ENCODE results near the gene OR51S1. TPM values are rescaled to one million over a fixed set of nuclear protein-coding genes. Genes with fewer than 3 reads are reported as not detected.
"Not testable (repeated sequence)": the region's sequence is repeated elsewhere in the genome, so short reads cannot be mapped to it uniquely, and the experiment has no call there.

Gene OR51S1
- not detected for total RNA-seq
- 0 reads per million in 2 donors for total RNA-seq

GRCh38 chr11:4848908-4849532 is at the start of gene OR51S1:
Gene OR51S1 (minus strand): TSS chr11:4849208. CDS start chr11:4849208, 0 bp downstream.
- no peaks in the 10 kb centered on the region for H3K36me3 Mint-ChIP-seq (ENCODE audit: low read depth)
- no peak within 1 kb of the TSS for H3K27ac Mint-ChIP-seq
- H3K27me3 Mint-ChIP-seq: peaks cover 9% of the 10 kb centered on the region
- no peaks in the 10 kb centered on the region for H3K9me3 ChIP-seq (ENCODE audit: control insufficient read depth, low read length, poor library complexity, severe bottlenecking)
- no peaks in the 10 kb centered on the region for H3K4me1 Mint-ChIP-seq
- no peak for DNase-seq
- no peak for ATAC-seq
- no peak within 1 kb of the TSS for H3K4me3 Mint-ChIP-seq

DNA sequence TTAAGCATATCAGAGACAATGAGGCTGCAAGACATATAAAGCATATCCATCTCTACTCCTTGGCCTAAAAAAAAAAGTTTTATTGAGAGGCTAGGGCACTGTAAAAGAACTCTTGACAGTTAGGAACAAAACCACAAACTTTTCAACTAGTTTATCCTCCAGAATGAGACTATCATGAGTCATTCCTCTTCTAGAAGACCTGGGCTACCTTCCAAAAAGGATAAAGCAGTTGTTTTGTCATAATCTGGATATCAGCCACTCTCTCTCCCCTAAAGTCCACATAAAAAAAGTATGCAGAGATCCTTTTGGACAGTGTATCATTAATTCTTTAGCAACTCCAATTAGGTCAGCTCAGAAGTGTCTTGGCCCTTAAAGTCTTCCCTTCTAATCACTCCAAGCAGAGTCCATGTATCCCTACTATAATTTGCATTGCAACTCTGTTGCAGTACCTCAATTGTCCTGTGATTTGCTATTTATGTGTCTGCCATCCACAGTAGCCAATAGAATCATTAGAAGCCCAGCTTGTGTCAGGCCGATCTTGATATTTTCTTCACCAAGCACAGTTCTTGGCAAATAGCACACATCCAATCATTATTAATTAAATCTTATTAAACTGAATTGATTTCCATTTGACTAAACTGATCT is 43.1 kb upstream of the OR51S1 start:
- Mint-ChIP-seq H3K27me3 (no peaks in the 10 kb centered on the region), H3K36me3 (ENCODE audit: low read depth) (no peaks in the 10 kb centered on the region), H3K4me3 (no peak overlapping the region), H3K27ac (no peak overlapping the region), H3K4me1 (no peaks in the 10 kb centered on the region)
- H3K9me3 ChIP-seq (ENCODE audit: control insufficient read depth, low read length, poor library complexity, severe bottlenecking): no peaks in the 10 kb centered on the region
- ATAC-seq (no peak), DNase-seq (no peak)

DNA sequence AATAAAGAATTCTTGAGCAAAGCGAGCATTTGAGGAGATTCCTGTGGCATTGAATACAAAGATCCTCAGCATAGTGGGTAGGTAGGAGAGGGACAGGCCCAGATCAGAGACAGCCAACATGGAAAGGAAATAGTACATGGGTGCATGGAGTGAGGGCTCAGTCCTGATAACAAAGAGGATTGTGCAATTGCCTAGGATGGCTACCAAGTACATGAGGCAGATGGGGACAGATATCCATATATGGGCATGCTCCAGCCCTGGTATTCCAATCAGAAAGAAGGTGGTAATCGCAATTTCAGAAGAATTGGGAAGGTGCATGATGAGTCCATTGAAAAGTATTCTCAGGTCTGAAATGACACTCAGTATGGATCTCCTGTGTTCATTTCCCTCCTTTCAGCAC is 41.3 kb upstream of the OR51S1 start:
- Mint-ChIP-seq H3K36me3 (ENCODE audit: low read depth) (no peaks in the 10 kb centered on the region), H3K27me3 (no peaks in the 10 kb centered on the region), H3K27ac (no peak overlapping the region), H3K4me1 (no peaks in the 10 kb centered on the region), H3K4me3 (no peak overlapping the region)
- ATAC-seq (no peak), DNase-seq (no peak)
- no peaks in the 10 kb centered on the region for H3K9me3 ChIP-seq (ENCODE audit: control insufficient read depth, low read length, poor library complexity, severe bottlenecking)

DNA sequence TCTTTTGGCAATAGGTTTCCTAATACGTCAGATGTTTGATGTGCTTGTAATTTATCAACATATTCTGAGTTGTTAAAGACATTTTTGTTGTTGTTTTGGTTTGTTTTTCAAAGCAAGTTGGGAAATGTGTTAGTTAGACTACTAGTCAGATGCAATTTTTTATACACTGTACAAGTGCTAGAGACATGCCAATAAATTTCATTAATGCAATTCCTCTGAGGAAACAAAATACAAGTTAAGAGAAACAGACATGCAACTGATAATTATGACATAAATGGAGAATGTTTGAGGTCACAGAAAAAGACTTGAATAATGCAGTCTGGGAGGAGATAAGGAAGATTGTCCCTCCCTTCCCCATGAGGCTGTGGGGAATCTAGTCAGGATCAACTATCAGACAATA is 38.6 kb upstream of the OR51S1 start:
- H3K9me3 ChIP-seq (ENCODE audit: control insufficient read depth, low read length, poor library complexity, severe bottlenecking): no peaks in the 10 kb centered on the region
- Mint-ChIP-seq H3K4me1 (no peaks in the 10 kb centered on the region), H3K4me3 (no peak overlapping the region), H3K27me3 (no peaks in the 10 kb centered on the region), H3K27ac (no peak overlapping the region), H3K36me3 (ENCODE audit: low read depth) (no peaks in the 10 kb centered on the region)
- DNase-seq (no peak), ATAC-seq (no peak)

- no peaks in the 10 kb centered on the region for H3K27me3 Mint-ChIP-seq
- H3K27ac Mint-ChIP-seq: no peak overlapping the region
- no peak for ATAC-seq
- no peak for DNase-seq
- H3K9me3 ChIP-seq (ENCODE audit: control insufficient read depth, low read length, poor library complexity, severe bottlenecking): no peaks in the 10 kb centered on the region
- H3K4me1 Mint-ChIP-seq: no peaks in the 10 kb centered on the region
- H3K4me3 Mint-ChIP-seq: no peak overlapping the region
- H3K36me3 Mint-ChIP-seq (ENCODE audit: low read depth): no peaks in the 10 kb centered on the region
Measured at GRCh38 chr11:4886186-4886585, 37.2 kb upstream of the OR51S1 start.

GRCh38 chr11:4884361-4884760 is 35.4 kb upstream of the OR51S1 start:
- ATAC-seq (no peak), DNase-seq (no peak)
- no peaks in the 10 kb centered on the region for H3K4me1 Mint-ChIP-seq
- no peaks in the 10 kb centered on the region for H3K9me3 ChIP-seq (ENCODE audit: control insufficient read depth, low read length, poor library complexity, severe bottlenecking)
- H3K27ac Mint-ChIP-seq: no peak overlapping the region
- no peaks in the 10 kb centered on the region for H3K36me3 Mint-ChIP-seq (ENCODE audit: low read depth)
- H3K4me3 Mint-ChIP-seq: no peak overlapping the region
- no peaks in the 10 kb centered on the region for H3K27me3 Mint-ChIP-seq

GRCh38 chr11:4882543-4882942 is 33.5 kb upstream of the OR51S1 start:
- H3K4me1 Mint-ChIP-seq: no peaks in the 10 kb centered on the region

DNA sequence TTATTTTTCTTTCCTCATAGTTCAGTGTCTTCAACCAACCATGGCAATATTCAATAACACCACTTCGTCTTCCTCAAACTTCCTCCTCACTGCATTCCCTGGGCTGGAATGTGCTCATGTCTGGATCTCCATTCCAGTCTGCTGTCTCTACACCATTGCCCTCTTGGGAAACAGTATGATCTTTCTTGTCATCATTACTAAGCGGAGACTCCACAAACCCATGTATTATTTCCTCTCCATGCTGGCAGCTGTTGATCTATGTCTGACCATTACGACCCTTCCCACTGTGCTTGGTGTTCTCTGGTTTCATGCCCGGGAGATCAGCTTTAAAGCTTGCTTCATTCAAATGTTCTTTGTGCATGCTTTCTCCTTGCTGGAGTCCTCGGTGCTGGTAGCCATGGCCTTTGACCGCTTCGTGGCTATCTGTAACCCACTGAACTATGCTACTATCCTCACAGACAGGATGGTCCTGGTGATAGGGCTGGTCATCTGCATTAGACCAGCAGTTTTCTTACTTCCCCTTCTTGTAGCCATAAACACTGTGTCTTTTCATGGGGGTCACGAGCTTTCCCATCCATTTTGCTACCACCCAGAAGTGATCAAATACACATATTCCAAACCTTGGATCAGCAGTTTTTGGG is 33.0 kb upstream of the OR51S1 start, which contains the start of gene OR51T1:
Gene OR51T1 (plus strand): TSS at position 41 of the 641 bp plus-strand sequence. CDS start 0 bp downstream, at position 41.
- Mint-ChIP-seq H3K27me3 (no peaks in the 10 kb centered on the region), H3K4me1 (no peaks in the 10 kb centered on the region), H3K4me3 (no peak within 1 kb of the TSS), H3K36me3 (ENCODE audit: low read depth) (no peaks in the 10 kb centered on the region), H3K27ac (no peak within 1 kb of the TSS)
- DNase-seq: no peak
- ATAC-seq: no peak
- no peaks in the 10 kb centered on the region for H3K9me3 ChIP-seq (ENCODE audit: control insufficient read depth, low read length, poor library complexity, severe bottlenecking)

More at GRCh38 chr11:4882543-4882942, 33.5 kb upstream of the OR51S1 start:
- H3K27me3 Mint-ChIP-seq: no peaks in the 10 kb centered on the region
- DNase-seq: no peak
- no peaks in the 10 kb centered on the region for H3K36me3 Mint-ChIP-seq (ENCODE audit: low read depth)
- no peak overlapping the region for H3K27ac Mint-ChIP-seq
- H3K9me3 ChIP-seq (ENCODE audit: control insufficient read depth, low read length, poor library complexity, severe bottlenecking): no peaks in the 10 kb centered on the region
- no peak overlapping the region for H3K4me3 Mint-ChIP-seq
- no peak for ATAC-seq

GRCh38 chr11:4881188-4881587 is 32.2 kb upstream of the OR51S1 start:
- DNase-seq (no peak), ATAC-seq (no peak)
- no peaks in the 10 kb centered on the region for H3K27me3 Mint-ChIP-seq
- H3K4me1 Mint-ChIP-seq: no peaks in the 10 kb centered on the region
- H3K36me3 Mint-ChIP-seq (ENCODE audit: low read depth): no peaks in the 10 kb centered on the region
- H3K4me3 Mint-ChIP-seq: no peak overlapping the region
- no peaks in the 10 kb centered on the region for H3K9me3 ChIP-seq (ENCODE audit: control insufficient read depth, low read length, poor library complexity, severe bottlenecking)
- H3K27ac Mint-ChIP-seq: no peak overlapping the region

DNA sequence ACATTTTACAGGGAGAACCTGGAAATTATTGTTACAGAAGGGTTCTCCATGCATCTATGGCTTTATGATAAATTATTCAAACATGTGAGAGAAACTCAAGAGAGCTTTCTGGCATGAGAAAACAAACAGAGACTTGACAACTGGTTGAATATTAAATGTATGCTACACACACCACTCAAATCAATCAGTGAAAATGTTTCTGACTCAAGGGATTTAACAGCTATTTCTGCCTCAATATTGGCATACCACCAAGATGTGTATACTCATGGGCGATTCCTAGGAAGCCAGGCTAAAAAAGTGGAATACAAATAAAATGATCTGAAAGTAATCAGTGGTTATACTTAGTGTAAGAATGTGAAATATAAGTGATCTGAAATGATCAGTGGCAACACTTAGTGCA is 16.8 kb upstream of the OR51S1 start:
- ATAC-seq (no peak), DNase-seq (no peak)
- no peak overlapping the region for H3K27ac Mint-ChIP-seq
- no peaks in the 10 kb centered on the region for H3K27me3 Mint-ChIP-seq
- no peaks in the 10 kb centered on the region for H3K4me1 Mint-ChIP-seq
- no peaks in the 10 kb centered on the region for H3K9me3 ChIP-seq (ENCODE audit: control insufficient read depth, low read length, poor library complexity, severe bottlenecking)
- H3K4me3 Mint-ChIP-seq: no peak overlapping the region
- no peaks in the 10 kb centered on the region for H3K36me3 Mint-ChIP-seq (ENCODE audit: low read depth)

- Mint-ChIP-seq H3K27me3 (no peaks in the 10 kb centered on the region), H3K36me3 (ENCODE audit: low read depth) (no peaks in the 10 kb centered on the region), H3K4me3 (no peak overlapping the region), H3K27ac (no peak overlapping the region), H3K4me1 (no peaks in the 10 kb centered on the region)
- no peaks in the 10 kb centered on the region for H3K9me3 ChIP-seq (ENCODE audit: control insufficient read depth, low read length, poor library complexity, severe bottlenecking)
- DNase-seq (no peak), ATAC-seq (no peak)
Measured at GRCh38 chr11:4863876-4864275, 14.9 kb upstream of the OR51S1 start.

DNA sequence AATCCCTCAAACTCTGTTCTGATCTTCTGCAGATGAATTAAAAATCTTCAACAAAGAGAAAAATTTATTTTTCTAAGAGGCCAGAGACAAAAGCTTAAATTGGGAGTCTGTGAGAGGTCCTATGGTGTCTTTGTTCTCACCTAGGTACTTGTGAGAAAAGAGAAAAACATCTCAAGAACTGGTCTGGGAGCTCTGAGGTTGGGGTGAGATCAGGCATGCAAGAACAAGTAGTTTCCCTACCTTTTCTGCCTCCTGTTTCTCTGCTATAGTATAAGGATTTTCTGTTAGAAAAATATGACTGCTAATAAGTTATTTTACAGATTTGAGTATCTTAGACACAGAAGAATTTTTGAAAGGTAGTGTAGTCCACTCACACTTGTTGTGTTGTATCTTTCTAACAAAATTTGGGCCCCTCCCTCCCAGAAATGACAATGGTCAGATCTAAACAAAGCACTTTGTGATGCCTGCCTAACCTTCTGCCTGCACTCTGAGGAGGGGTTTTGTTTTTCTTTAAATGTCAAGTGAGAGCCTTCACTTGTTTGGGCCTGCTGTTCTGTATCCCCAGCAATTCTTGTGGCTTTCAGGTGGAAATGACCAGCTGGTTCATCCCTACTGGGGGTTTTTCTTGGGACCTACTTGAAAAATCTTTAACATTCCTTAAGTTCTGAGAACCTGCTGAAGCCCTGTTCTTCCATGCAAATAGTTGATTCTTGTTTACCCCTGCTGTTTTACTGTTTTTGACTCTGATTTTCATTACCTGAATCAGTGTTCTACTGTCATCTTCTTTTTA is 13.6 kb upstream of the OR51S1 start:
- DNase-seq (no peak), ATAC-seq (no peak)
- Mint-ChIP-seq H3K27me3 (no peaks in the 10 kb centered on the region), H3K27ac (no peak overlapping the region), H3K4me3 (no peak overlapping the region), H3K36me3 (ENCODE audit: low read depth) (no peaks in the 10 kb centered on the region), H3K4me1 (no peaks in the 10 kb centered on the region)
- no peaks in the 10 kb centered on the region for H3K9me3 ChIP-seq (ENCODE audit: control insufficient read depth, low read length, poor library complexity, severe bottlenecking)

DNA sequence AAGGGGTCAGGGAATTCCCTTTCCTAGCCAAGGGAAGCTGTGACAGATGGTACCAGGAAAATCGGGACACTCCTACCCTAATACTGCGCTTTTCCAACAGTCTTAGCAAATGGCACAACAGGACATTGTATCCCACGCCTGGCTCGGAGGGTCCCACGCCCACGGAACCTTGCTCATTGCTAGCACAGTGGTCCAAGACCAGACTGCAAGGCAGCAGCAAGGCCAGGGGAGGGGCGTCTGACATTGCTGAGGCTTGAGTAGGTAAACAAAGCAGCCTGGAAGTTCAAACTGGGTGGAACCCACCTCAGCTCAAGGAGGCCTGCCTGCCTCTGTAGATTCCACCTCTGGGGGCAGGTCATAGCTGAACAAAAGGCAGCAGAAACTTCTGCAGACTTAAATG is 5.3 kb upstream of the OR51S1 start:
- ATAC-seq; H3K9me3 ChIP-seq (ENCODE audit: control insufficient read depth, low read length, poor library complexity, severe bottlenecking); DNase-seq; H3K27me3 Mint-ChIP-seq; H3K36me3 Mint-ChIP-seq (ENCODE audit: low read depth); H3K4me1 Mint-ChIP-seq; H3K4me3 Mint-ChIP-seq; H3K27ac Mint-ChIP-seq: not testable (repeated sequence)

Data from T-helper 17 cell (primary cell).